Erythroblast (primary cell): Measurements from ENCODE around the gene FJX1.
"Not testable (repeated sequence)": the region's sequence is repeated elsewhere in the genome, so short reads cannot be mapped to it uniquely, and the experiment has no call there.

Source experiments
- GATA1 ChIP-seq: IDR thresholded peaks from 2 replicates; pipeline ENCODE4 v1.6.1; 2011; ENCODE audit warnings: low read depth, mild to moderate bottlenecking, control low read depth, low read length, moderate library complexity
- POLR2A ChIP-seq: IDR thresholded peaks from 2 replicates; pipeline ENCODE4 v1.6.1; 2011; ENCODE audit warnings: mild to moderate bottlenecking, low read length

DNA sequence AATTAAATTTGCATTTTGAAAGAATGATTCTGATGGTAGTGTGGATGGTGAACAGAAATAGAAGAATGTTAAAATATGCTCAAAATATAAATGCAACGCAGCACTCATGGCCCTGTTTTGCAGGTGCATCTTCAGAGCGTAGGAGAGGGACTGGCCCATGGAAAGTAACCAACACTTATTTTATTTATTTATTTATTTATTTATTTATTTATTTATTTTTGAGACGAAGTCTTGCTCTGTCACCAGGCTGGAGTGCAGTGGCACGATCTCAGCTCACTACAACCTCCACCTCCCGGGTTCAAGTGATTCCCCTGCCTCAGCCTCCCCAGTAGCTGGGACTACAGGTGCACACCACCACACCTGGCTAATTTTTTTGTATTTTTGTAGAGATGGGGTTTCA lies 34.5 kb downstream of the FJX1 start:
- TF ChIP-seq POLR2A, GATA1: not testable (repeated sequence)
